Inflammatory macrophage treated with lipopolysaccharide for 4 hours (primary cell): Measurements from ENCODE around the gene RALGPS2.
"Not testable (repeated sequence)": the region's sequence is repeated elsewhere in the genome, so short reads cannot be mapped to it uniquely, and the experiment has no call there.

Experiments
- DNase-seq: peaks from one replicate; pipeline ENCODE4 v3.0.0-alpha.2; 2020

Gene RALGPS2

GRCh38 chr1:178792394-178792793 lies 67.3 kb downstream of the RALGPS2 start:
- no peak for DNase-seq

GRCh38 chr1:178796013-178796412 lies 71.0 kb downstream of the RALGPS2 start:
- no peak for DNase-seq

GRCh38 chr1:178797590-178797989 lies 72.5 kb downstream of the RALGPS2 start:
- no peak for DNase-seq

GRCh38 chr1:178798232-178798861 lies 73.3 kb downstream of the RALGPS2 start:
- DNase-seq, result no peak

- no peak for DNase-seq
Measured at GRCh38 chr1:178802873-178803272, 77.8 kb downstream of the RALGPS2 start.

GRCh38 chr1:178806665-178807300 lies 81.7 kb downstream of the RALGPS2 start:
- DNase-seq, result no peak

- no peak for DNase-seq
Measured at GRCh38 chr1:178808529-178808928, 83.5 kb downstream of the RALGPS2 start.

GRCh38 chr1:178810585-178810984 lies 85.5 kb downstream of the RALGPS2 start:
- no peak for DNase-seq

GRCh38 chr1:178818416-178818815 lies 93.4 kb downstream of the RALGPS2 start:
- no peak for DNase-seq

- DNase-seq, result no peak
Measured at GRCh38 chr1:178819123-178819522, 94.1 kb downstream of the RALGPS2 start.

- no peak for DNase-seq
Measured at GRCh38 chr1:178821134-178821866, 96.3 kb downstream of the RALGPS2 start.

- DNase-seq, result no peak
Measured at GRCh38 chr1:178825167-178825566, 100.1 kb downstream of the RALGPS2 start.

GRCh38 chr1:178844436-178844835 lies 119.4 kb downstream of the RALGPS2 start:
- DNase-seq, result no peak

GRCh38 chr1:178846306-178846705 lies 121.3 kb downstream of the RALGPS2 start:
- no peak for DNase-seq

GRCh38 chr1:178847396-178847849 lies 122.4 kb downstream of the RALGPS2 start:
- DNase-seq, result no peak

GRCh38 chr1:178847919-178848318 lies 122.9 kb downstream of the RALGPS2 start:
- not testable (repeated sequence) for DNase-seq

GRCh38 chr1:178849918-178850317 lies 124.9 kb downstream of the RALGPS2 start:
- no peak for DNase-seq

GRCh38 chr1:178857126-178857525 lies 132.1 kb downstream of the RALGPS2 start:
- no peak for DNase-seq

GRCh38 chr1:178862416-178862815 lies 137.4 kb downstream of the RALGPS2 start:
- no peak for DNase-seq

GRCh38 chr1:178862864-178863263 lies 137.8 kb downstream of the RALGPS2 start:
- no peak for DNase-seq

GRCh38 chr1:178864326-178864725 lies 139.3 kb downstream of the RALGPS2 start:
- DNase-seq, result no peak

GRCh38 chr1:178867670-178868069 lies 142.6 kb downstream of the RALGPS2 start:
- DNase-seq, result peak; percentile 64

- no peak for DNase-seq
Measured at GRCh38 chr1:178868706-178869105, 143.7 kb downstream of the RALGPS2 start.

GRCh38 chr1:178869119-178869697 lies 144.2 kb downstream of the RALGPS2 start:
- DNase-seq, result no peak
